K562 (cell line): Measurements from ENCODE around the gene TMEM139. TPM values are rescaled to one million over a fixed set of nuclear protein-coding genes. Genes with fewer than 3 reads are reported as not detected.

Experiments used
- CHD2 ChIP-seq: IDR thresholded peaks from 2 replicates; pipeline ENCODE4 v1.6.1; 2011; ENCODE audit warnings: low read depth, low read length
- E2F3 ChIP-seq: fragments of 250-450 bp; sonication (Bioruptor Pico); IDR thresholded peaks from 2 replicates; pipeline ENCODE4 v1.4.0; 2020; ENCODE audit warnings: mild to moderate bottlenecking
- ELF4 ChIP-seq: fragments of 450-650 bp; formaldehyde crosslinking; IDR thresholded peaks from 2 replicates; pipeline ENCODE4 v1.4.0; 2022; ENCODE audit warnings: missing genetic modification characterization
- MECOM ChIP-seq: fragments of 250-450 bp; sonication (Bioruptor Pico); IDR thresholded peaks from 2 replicates; pipeline ENCODE4 v1.8.0; 2022; ENCODE audit warnings: inconsistent platforms
- NFIC ChIP-seq: fragments of 450-650 bp; IDR thresholded peaks from 2 replicates; pipeline ENCODE4 v1.6.1; 2017; ENCODE audit warnings: mild to moderate bottlenecking, inconsistent platforms
- NR2F6 ChIP-seq: fragments of 450-650 bp; formaldehyde crosslinking; IDR thresholded peaks from 2 replicates; pipeline ENCODE4 v1.4.0; 2020; ENCODE audit warnings: mild to moderate bottlenecking
- POLR2B ChIP-seq: fragments of 450-650 bp; IDR thresholded peaks from 2 replicates; pipeline ENCODE4 v1.6.1; 2018; ENCODE audit warnings: low read depth; ENCODE audit not compliant: partially characterized antibody
- PRDM10 ChIP-seq: fragments of 450-650 bp; IDR thresholded peaks from 2 replicates; pipeline ENCODE4 v1.6.1; 2018; ENCODE audit not compliant: partially characterized antibody
- RBM14 ChIP-seq: fragments of 200-400 bp; formaldehyde crosslinking; IDR thresholded peaks from 2 replicates; pipeline ENCODE4 v1.6.1; 2018; ENCODE audit warnings: low read depth, mild to moderate bottlenecking, low read length, moderate library complexity, borderline replicate concordance; ENCODE audit not compliant: insufficient read depth
- SIN3B ChIP-seq: fragments of 450-650 bp; IDR thresholded peaks from 2 replicates; pipeline ENCODE4 v1.6.1; 2017; ENCODE audit warnings: low read depth, mild to moderate bottlenecking, moderate library complexity
- SPI1 ChIP-seq: IDR thresholded peaks from 2 replicates; pipeline ENCODE4 v1.6.1; 2011; ENCODE audit warnings: low read depth, low read length, control low read depth, borderline replicate concordance
- U2AF1 ChIP-seq: fragments of 200-400 bp; formaldehyde crosslinking; optimal IDR thresholded peaks from 2 replicates; pipeline ENCODE3; 2017; ENCODE audit warnings: mild to moderate bottlenecking, low read depth, low read length, moderate library complexity
- UBTF ChIP-seq, 2 experiments: IDR thresholded peaks; 2 replicates each; pipeline ENCODE4 v1.6.1; 2012; ENCODE audit warnings: improper control_type of control experiment in 2 of 2, low read depth in 2 of 2, low read length in 2 of 2, borderline replicate concordance in 1 of 2
- ZC3H11A ChIP-seq: IDR thresholded peaks from 2 replicates; pipeline ENCODE4 v1.6.1; 2012; ENCODE audit warnings: low read depth, low read length, improper control_type of control experiment
- ZNF263 ChIP-seq: sonication (generic); formaldehyde crosslinking; IDR thresholded peaks from 2 replicates; pipeline ENCODE4 v1.8.0; 2022; ENCODE audit warnings: mild to moderate bottlenecking, missing genetic modification reagents, borderline replicate concordance
- ZNF764 ChIP-seq: fragments of 250-450 bp; sonication (Bioruptor Pico); IDR thresholded peaks from 2 replicates; pipeline ENCODE4 v1.4.0; 2020; ENCODE audit warnings: low read depth, mild to moderate bottlenecking, moderate library complexity
- polyA plus RNA-seq, 8 experiments: library from polyadenylated mRNA; depleted of rRNA in 4 of 8; stranded (reverse) in 5 of 8; unstranded in 3 of 8; fragments of >200 nt; fragmentation: Nextera tagmentation in 2 of 8; fragmentation: Illumina TruSeq in 1 of 8; extraction: Ambion mirVana in 2 of 8; extraction: Trizol in 1 of 8; gene quantifications; 2 replicates each; pipeline versions ENCODE4 v1.2.1 to v1.2.3, GENCODE V29; 2011 to 2014; ENCODE audit warnings: inconsistent platforms in 1 of 8, missing spikeins in 1 of 8
- total RNA-seq, 7 experiments: library from RNA; depleted of rRNA in 6 of 7; stranded (reverse); fragments of >200 nt in 6 of 7; fragmentation: Illumina TruSeq in 2 of 7; extraction: Trizol in 2 of 7; gene quantifications; 2 replicates each; pipeline versions ENCODE4 v1.2.1 to v1.2.3, GENCODE V29; 2011 to 2021; ENCODE audit warnings: low replicate concordance in 1 of 7
- TF ChIP-seq, protein P1 (sequence below): sonication (generic); formaldehyde crosslinking; IDR thresholded peaks from 2 replicates; pipeline ENCODE4 v1.8.0; 2023; ENCODE audit warnings: mild to moderate bottlenecking, missing genetic modification reagents

TMEM139 gene
- total and polyA plus RNA-seq, 9 of the 15 experiments (the other 6 are each of a cell fraction or from before 2014, with no cell fraction given), result 0.27 to 1.8 (median 0.79) TPM

DNA sequence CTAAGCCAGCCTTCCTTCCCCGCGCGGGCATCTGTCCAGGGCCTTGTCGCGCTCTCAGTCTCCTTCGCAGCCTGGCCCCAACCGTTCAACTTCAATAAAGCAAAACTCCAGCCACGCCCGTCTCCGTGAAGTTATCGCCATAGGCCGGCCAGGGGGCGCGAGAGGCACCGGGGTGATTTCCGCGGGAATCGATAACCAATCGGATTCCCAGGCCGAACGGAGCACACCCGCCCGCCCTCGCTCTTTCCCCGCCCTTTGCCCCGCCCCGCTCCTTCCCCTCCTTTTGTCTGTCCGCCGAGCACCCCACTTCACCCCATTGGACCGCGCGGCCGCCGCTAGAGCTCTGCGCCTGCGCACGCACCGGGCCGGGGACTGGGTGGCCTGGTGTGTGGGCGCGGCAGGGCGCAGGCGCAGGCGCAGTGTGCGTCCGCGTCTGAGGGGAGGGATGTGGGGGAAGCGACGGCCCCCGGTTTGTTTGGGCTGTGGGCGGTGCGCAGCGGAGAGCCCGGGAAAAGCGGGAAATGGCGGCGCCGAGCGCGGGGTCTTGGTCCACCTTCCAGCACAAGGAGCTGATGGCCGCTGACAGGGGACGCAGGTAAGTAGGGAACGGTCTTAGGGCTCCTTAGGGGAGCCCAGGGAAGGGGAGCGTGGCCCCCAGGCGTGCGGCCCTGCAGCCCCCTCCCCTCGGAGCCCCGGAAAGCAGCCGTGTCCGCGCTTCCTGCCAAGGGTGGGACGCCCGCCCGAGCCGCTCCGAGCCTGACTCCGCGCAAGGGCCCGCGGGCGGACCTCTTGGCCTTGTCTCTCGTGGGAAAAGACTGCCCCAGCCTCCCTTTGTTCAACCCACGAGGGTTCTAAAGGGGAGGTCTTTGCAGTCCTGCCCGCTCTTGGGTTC lies 3.4 kb downstream of the TMEM139 start, which contains the start of gene CASP2 (continued):
- TF ChIP-seq UBTF (IDR thresholded peaks at IDR 0.05; ENCODE audit: borderline replicate concordance in 1 of 2, low read depth in 2 of 2, low read length in 2 of 2) (peak; percentile 17 to 48; a peak in 2 of 4 replicates), U2AF1 (peak; percentile 18), ZNF263 (CRISPR knock-in tag) (peak; percentile 82), RBM14 (0 out of 2 replicates have a peak, but pooled peaks have one; percentile 70), ELF4 (CRISPR knock-in tag) (no peak; the same call in 1 of the 2 replicates), PRDM10 (peak; percentile 70), MECOM (CRISPR knock-in tag) (peak; percentile 80), E2F3 (CRISPR knock-in tag) (peak; percentile 96), POLR2B (peak; percentile 98), ZC3H11A (peak; percentile 43; the same call in 1 of the 2 replicates), ZNF764 (0 out of 2 replicates have a peak, but pooled peaks have one; percentile 34), NFIC (peak; percentile 61), CHD2 (peak; percentile 82), SIN3B (0 out of 2 replicates have a peak, but pooled peaks have one; percentile 31), SPI1 (peak; percentile 15; the same call in 1 of the 2 replicates), NR2F6 (CRISPR knock-in tag) (0 out of 2 replicates have a peak, but pooled peaks have one; percentile 44)
- TF ChIP-seq, protein P1, sequence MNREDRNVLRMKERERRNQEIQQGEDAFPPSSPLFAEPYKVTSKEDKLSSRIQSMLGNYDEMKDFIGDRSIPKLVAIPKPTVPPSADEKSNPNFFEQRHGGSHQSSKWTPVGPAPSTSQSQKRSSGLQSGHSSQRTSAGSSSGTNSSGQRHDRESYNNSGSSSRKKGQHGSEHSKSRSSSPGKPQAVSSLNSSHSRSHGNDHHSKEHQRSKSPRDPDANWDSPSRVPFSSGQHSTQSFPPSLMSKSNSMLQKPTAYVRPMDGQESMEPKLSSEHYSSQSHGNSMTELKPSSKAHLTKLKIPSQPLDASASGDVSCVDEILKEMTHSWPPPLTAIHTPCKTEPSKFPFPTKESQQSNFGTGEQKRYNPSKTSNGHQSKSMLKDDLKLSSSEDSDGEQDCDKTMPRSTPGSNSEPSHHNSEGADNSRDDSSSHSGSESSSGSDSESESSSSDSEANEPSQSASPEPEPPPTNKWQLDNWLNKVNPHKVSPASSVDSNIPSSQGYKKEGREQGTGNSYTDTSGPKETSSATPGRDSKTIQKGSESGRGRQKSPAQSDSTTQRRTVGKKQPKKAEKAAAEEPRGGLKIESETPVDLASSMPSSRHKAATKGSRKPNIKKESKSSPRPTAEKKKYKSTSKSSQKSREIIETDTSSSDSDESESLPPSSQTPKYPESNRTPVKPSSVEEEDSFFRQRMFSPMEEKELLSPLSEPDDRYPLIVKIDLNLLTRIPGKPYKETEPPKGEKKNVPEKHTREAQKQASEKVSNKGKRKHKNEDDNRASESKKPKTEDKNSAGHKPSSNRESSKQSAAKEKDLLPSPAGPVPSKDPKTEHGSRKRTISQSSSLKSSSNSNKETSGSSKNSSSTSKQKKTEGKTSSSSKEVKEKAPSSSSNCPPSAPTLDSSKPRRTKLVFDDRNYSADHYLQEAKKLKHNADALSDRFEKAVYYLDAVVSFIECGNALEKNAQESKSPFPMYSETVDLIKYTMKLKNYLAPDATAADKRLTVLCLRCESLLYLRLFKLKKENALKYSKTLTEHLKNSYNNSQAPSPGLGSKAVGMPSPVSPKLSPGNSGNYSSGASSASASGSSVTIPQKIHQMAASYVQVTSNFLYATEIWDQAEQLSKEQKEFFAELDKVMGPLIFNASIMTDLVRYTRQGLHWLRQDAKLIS (CRISPR knock-in tag), result peak; percentile 97
